ENCODE results near the gene PTPRD. TPM values are rescaled to one million over a fixed set of nuclear protein-coding genes. Genes with fewer than 3 reads are reported as not detected.

PTPRD gene
- total RNA-seq, 1 experiment from 2014 or later = 32.5 TPM

- no peaks in the 10 kb centered on the region for H3K9me3 ChIP-seq (ENCODE audit: control insufficient read depth, low read depth, low read length)
- H3K27ac Mint-ChIP-seq = no peak overlapping the region
- no peak for TF ChIP-seq CTCF (conservative IDR thresholded peaks at IDR 0.05)
Observed at GRCh38 chr9:9326749-9327148, 1286.1 kb downstream of the PTPRD start.

More at GRCh38 chr9:9326749-9327148, 1286.1 kb downstream of the PTPRD start:
- no peak overlapping the region for H4K5ac ChIP-seq (ENCODE audit: insufficient read length, low read depth, low read length)
- no peaks in the 10 kb centered on the region for H3K79me1 ChIP-seq (ENCODE audit: insufficient read depth, low read depth, low read length, poor library complexity, severe bottlenecking)
- H3K79me2 ChIP-seq (ENCODE audit: insufficient read depth, low read length) = no peaks in the 10 kb centered on the region
- no peaks in the 10 kb centered on the region for H4K20me1 ChIP-seq (ENCODE audit: control insufficient read depth, insufficient read depth, insufficient read length)
- no peaks in the 10 kb centered on the region for H3K27me3 Mint-ChIP-seq (ENCODE audit: low read depth)
- no peak for DNase-seq
- no peak overlapping the region for H3K14ac ChIP-seq (ENCODE audit: insufficient read depth, low read length)
- H2AFZ ChIP-seq (ENCODE audit: low read length) = no peak overlapping the region
- no peak overlapping the region for H2BK20ac ChIP-seq (ENCODE audit: low read depth, low read length, poor library complexity, severe bottlenecking)
- 0 out of 5 replicates have a peak, but pooled peaks cover 0 to 6% of the 10 kb centered on the region in 2 experiments for H3K9me3 Mint-ChIP-seq
- no peak overlapping the region for H2BK5ac ChIP-seq (ENCODE audit: insufficient read length, low read length)
- no peak overlapping the region for H3K27ac ChIP-seq (ENCODE audit: insufficient read length, low read depth, low read length)
- H3K23me2 ChIP-seq (ENCODE audit: insufficient read length, low read depth, low read length, poor library complexity, severe bottlenecking) = no peaks in the 10 kb centered on the region
- H3K4ac ChIP-seq (ENCODE audit: low read depth, low read length) = no peak overlapping the region
- no peak overlapping the region for H3K56ac ChIP-seq (ENCODE audit: insufficient read length, low read depth, low read length)
- no peak overlapping the region for H4K8ac ChIP-seq (replicated peaks; ENCODE audit: insufficient read length, low read depth, low read length)
- peaks cover 9 to 10% of the 10 kb centered on the region in 2 experiments for H3K4me1 Mint-ChIP-seq
- 0 out of 7 replicates have a peak, but pooled peaks cover 0 to 3% (median 0%) of the 10 kb centered on the region in 3 experiments for H3K36me3 Mint-ChIP-seq (ENCODE audit: insufficient read depth in 1 of 3, low read depth in 3 of 3)
- no peak overlapping the region for H2BK120ac ChIP-seq (ENCODE audit: low read depth, low read length, poor library complexity, severe bottlenecking)
- H3T11ph ChIP-seq (ENCODE audit: low read length) = no peak overlapping the region
- no peak overlapping the region for H3K4me3 Mint-ChIP-seq
- H2BK12ac ChIP-seq (ENCODE audit: insufficient read length, low read depth, low read length) = no peak overlapping the region
- no peak overlapping the region for H3K23ac ChIP-seq (ENCODE audit: insufficient read length, low read depth, low read length)
- no peaks in the 10 kb centered on the region for H3K4me1 ChIP-seq (ENCODE audit: insufficient read depth, low read length)
- no peak overlapping the region for H3K18ac ChIP-seq (ENCODE audit: insufficient read length, low read depth, low read length)
- no peak overlapping the region for H2BK15ac ChIP-seq (ENCODE audit: low read depth, low read length)
- no peaks in the 10 kb centered on the region for H3K27me3 ChIP-seq (ENCODE audit: insufficient read depth, low read length)
- H4K91ac ChIP-seq (ENCODE audit: insufficient read length, low read depth, low read length) = no peak overlapping the region
- no peak overlapping the region for H2AK5ac ChIP-seq (ENCODE audit: insufficient read length, low read length)
- no peak overlapping the region for H3K9ac ChIP-seq (ENCODE audit: extremely low read depth, insufficient read length, low read length)
- H3K4me2 ChIP-seq (ENCODE audit: insufficient read depth, insufficient read length, low read length) = no peak overlapping the region

All from H9 (cell line).